Measurements from ENCODE around the gene CAMTA1.

The CAMTA1 gene

DNA sequence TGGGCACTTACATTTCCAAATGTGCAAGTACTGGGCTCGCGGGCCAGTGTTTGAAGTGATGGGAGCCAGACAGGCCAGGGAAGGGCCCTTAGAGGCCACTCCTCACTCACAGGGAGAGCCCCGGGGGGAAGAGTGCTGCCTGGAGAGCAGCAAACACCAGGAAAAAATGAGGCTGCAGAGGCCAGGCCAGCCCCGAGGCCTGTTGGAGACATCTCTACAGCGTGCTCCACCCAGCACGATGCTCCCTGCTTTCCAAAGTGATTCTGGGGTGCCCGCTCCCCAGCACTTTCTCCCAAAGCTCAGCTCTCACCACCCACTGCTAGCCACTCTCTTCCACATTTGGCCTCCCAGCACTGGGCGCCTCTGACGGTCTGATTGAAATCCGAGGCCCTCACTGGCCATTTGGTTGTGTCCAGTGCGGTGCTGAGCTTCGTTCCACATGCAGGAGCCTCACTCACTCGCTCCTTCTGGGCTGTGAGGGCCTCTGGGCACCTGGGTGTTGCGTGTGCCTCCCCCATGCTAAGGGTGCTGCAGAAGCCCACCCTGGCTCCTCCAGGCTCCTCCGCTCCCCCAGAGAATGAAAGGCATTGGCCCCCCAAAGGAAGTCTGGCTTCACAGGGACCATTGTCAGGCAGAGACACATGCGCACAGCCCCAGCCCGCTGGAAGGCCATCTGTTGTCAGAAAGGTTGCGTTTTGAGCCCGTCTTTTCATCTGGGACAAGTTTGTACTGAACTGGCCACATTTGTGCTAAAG, 600.4 kb downstream of the CAMTA1 start:
- no peak for DNase-seq

GRCh38 chr1:7386226-7387052, 601.2 kb downstream of the CAMTA1 start:
- no peak for DNase-seq

- DNase-seq, result no peak
Measured at GRCh38 chr1:7387053-7387927, 602.0 kb downstream of the CAMTA1 start.

GRCh38 chr1:7388141-7388487, 602.9 kb downstream of the CAMTA1 start:
- no peak for DNase-seq

DNA sequence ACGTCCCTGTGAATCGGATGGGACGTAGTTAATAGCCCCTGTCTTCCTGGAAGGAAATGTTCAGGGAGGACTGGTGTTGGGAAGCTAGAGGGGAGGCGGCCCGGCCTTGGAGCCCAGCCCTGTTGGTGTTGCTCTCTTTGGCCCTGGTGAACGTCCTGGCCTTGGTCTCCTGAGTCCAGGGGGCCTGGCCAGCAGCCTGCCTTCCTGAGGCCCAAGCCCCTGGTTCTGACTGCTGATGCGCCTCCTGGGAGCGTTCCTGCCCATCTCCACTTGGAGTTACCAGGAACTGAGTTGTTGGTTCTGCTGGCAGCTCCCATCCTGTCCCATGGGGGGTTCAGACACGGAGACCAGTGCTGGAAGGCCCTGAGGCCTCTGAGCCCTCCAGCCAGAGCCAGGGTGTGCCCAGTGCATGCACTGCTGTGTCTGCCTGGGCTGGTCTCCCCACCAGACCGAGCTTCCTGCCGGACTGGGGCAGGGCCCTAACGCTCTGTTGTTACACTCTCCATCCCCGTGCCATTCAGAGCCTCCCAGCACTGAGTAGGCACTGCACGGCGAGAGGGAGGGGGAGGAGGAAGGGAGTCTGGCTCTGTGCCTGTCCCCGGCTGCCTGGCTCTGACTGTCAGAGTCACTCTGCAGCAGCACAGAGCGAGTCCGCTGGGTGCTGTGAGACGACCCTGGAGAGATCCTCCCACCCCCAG, 603.4 kb downstream of the CAMTA1 start:
- no peak for DNase-seq

GRCh38 chr1:7389201-7389905, 604.1 kb downstream of the CAMTA1 start:
- DNase-seq, result no peak

DNA sequence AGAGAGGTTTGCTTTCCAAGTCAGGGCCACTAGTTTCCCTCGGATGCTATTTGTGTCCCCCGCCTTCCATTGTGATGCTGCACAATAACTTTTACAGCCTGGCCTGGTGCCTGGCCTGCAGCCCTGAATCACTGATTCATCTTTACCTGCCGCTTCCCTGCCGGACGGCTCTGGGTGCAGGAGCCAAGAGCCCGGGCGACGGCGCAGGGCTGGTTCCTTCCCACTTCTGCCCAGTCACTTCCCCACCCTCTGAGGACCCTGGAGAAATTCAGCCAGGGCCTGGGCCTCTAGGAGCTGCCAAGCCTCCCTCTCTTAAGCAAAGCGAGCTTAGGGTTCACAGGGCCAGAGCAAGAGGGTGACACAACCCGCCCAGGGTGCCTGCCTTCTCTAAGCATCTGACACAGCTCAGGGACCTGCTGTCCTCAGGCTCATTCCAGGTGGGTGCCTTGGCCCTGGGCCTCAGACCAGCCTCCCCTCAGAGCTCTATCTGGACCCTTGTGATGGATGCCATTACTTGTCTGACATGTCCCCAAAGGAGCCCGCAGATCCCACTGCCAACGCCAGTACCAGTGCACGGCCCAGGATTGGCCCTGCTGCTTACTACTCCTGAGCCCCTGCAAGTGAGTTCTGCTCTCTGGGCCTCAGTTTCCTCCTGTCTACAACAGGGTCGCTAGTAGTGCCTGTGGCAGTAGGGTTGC, 604.8 kb downstream of the CAMTA1 start:
- no peak for DNase-seq

- DNase-seq, result no peak
Measured at GRCh38 chr1:7390604-7391000, 605.3 kb downstream of the CAMTA1 start.

DNA sequence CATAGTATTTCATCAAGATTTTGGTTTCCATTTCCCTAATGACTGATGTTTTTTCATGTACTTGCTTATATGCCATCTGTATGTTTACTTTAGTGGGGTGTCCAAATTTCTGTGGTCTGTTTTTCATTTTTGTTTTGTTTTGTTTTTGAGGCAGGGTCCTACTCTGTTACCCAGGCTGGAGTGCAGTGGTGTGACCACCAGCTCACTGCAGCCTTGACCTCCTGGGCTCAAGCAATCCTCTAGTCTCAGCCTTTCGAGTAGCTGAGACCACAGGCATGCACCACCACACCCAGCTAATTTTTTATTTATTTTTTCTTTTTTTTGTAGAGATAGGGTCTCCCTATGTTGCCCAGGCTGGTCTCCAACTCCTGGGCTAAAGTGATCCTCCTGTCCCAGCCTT, 607.9 kb downstream of the CAMTA1 start:
- DNase-seq, result no peak

- DNase-seq, result no peak
Measured at GRCh38 chr1:7395251-7395650, 610.0 kb downstream of the CAMTA1 start.

DNA sequence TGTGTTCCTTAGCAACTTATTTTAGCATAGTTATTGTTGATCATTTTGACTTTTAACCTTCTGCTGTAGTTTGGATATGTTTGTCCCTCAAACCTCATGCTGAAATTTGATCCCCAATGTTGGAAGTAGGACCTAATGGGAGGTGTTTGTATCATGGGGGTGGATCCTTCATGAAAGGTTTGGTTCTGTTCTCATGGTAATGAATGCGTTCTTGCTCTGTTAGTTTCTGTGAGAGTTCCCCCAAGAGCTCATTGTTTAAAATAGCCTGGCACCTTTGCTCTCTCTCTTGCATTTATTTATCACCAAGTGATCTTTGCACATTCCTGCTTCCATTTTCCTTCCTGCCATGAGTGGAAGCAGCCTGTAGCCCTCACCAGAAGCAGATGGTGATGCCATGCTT, 613.7 kb downstream of the CAMTA1 start:
- no peak for DNase-seq

DNA sequence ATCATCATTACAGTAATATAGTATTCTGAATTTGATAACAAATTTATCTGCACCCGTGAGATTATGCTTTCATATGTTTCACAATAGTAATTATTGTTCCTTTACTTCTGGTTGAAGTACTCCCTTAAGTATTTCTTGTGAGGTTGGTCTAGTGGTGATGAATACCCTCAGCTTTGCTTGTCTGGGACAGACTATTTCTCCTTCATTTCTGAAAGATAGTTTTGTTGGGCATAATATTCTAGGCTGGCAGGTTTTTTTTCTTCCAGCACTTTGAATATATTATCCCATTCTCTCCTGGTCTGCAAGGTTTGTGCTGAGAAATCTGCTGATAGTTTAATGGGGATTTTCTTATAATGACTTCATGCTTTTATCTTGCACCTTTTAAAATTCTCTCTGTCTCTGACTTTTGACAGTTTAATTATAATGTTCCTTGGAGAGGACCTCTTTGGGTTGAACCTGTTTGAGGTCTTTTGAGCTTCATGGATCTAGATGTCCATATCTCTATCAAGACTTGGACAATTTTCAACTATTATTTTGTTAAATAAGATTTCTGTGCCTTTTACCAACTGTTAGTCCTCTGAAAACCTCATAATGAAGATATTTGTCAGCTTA, 614.4 kb downstream of the CAMTA1 start:
- DNase-seq, result no peak

DNA sequence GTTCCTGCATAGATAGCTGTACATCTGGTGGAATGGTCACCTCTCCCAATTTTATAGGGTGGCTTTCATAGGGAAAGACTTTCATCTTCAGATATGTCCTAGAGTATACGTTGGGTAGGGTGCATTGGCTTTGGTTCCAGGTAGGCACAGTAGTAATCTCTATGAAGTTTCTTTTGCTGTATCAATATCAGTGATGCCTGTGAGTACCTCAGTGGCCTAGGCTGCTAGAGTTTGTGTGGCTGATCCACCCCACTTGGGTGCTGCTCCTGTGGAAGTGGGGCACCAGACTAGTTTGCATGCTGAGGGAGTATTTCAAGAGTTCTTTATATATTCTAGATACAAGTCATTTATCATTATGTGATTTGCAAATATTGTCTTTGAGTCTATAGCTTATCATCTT, 615.3 kb downstream of the CAMTA1 start:
- DNase-seq, result no peak

- DNase-seq, result no peak
Measured at GRCh38 chr1:7401814-7402547, 616.7 kb downstream of the CAMTA1 start.

- DNase-seq, result no peak
Measured at GRCh38 chr1:7402548-7402850, 617.2 kb downstream of the CAMTA1 start.

- no peak for DNase-seq
Measured at GRCh38 chr1:7403265-7404045, 618.2 kb downstream of the CAMTA1 start.

DNA sequence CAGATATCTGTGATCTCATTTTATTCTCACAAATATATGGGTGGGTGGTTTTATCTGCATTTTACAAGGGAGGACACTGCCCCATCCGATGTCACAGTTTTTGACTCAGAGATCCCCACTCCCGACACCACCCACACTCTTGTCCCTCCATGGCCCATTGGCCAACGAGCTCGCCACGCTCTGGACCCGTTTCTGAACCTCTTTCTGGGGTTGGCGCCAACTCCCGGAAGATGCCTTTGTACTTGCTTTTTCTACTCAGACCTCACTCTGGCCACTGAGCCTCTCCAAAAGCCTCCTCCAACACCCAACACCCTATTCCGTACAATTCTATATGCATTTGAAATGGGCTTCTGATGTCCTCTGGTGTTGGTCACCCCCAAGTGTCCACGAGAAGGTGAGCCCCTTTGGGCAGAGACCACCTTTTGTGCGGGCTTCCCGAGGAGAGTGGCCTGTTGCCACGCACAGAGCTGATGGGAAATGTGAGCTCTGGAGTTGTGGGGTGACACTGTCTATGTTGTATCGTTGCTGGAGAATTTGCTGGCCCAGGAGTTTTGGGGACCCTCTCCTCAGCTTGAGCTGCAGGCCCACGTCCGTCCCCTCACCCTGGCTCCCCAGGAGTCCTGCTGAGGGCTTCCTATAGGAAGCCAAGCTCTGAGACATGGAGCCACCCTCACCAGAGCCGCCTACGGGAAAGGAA, 618.9 kb downstream of the CAMTA1 start:
- no peak for DNase-seq

- DNase-seq, result no peak
Measured at GRCh38 chr1:7405844-7406500, 620.7 kb downstream of the CAMTA1 start.

Data from NCI-H2227 treated with DMSO at 0.1 percent for 48 hours (cell line).